ENCODE data around the gene PROCA1. TPM values are rescaled to one million over a fixed set of nuclear protein-coding genes. Genes with fewer than 3 reads are reported as not detected.
A peak's percentile ranks its signal among the peaks of the same experiment; 100 is the strongest.

PROCA1 gene
- total RNA-seq, 1 donor from 2014 or later, result 3.0 TPM

- Mint-ChIP-seq H3K27me3 (ENCODE audit: unreplicated experiment) (no peaks in the 10 kb centered on the region), H3K4me1 (ENCODE audit: unreplicated experiment) (peaks cover 24% of the 10 kb centered on the region), H3K27ac (ENCODE audit: unreplicated experiment) (peak overlapping the region; percentile 63), H3K36me3 (ENCODE audit: unreplicated experiment) (peaks cover 11% of the 10 kb centered on the region), H3K4me3 (ENCODE audit: unreplicated experiment) (no peak overlapping the region), H3K9me3 (ENCODE audit: unreplicated experiment) (no peaks in the 10 kb centered on the region)
- TF ChIP-seq, protein P1, sequence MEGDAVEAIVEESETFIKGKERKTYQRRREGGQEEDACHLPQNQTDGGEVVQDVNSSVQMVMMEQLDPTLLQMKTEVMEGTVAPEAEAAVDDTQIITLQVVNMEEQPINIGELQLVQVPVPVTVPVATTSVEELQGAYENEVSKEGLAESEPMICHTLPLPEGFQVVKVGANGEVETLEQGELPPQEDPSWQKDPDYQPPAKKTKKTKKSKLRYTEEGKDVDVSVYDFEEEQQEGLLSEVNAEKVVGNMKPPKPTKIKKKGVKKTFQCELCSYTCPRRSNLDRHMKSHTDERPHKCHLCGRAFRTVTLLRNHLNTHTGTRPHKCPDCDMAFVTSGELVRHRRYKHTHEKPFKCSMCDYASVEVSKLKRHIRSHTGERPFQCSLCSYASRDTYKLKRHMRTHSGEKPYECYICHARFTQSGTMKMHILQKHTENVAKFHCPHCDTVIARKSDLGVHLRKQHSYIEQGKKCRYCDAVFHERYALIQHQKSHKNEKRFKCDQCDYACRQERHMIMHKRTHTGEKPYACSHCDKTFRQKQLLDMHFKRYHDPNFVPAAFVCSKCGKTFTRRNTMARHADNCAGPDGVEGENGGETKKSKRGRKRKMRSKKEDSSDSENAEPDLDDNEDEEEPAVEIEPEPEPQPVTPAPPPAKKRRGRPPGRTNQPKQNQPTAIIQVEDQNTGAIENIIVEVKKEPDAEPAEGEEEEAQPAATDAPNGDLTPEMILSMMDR (IDR thresholded peaks at IDR 0.05), result no peak
- no peak for DNase-seq (ENCODE audit: extremely low spot score, unreplicated experiment)
Measured at GRCh38 chr17:28749516-28750177, 38.0 kb upstream of the PROCA1 start.

- H3K4me1 Mint-ChIP-seq (ENCODE audit: unreplicated experiment), result peaks cover 24% of the 10 kb centered on the region
- H3K9me3 Mint-ChIP-seq (ENCODE audit: unreplicated experiment), result no peaks in the 10 kb centered on the region
- no peak overlapping the region for H3K4me3 Mint-ChIP-seq (ENCODE audit: unreplicated experiment)
Measured at GRCh38 chr17:28748852-28749515, 37.3 kb upstream of the PROCA1 start.

DNA sequence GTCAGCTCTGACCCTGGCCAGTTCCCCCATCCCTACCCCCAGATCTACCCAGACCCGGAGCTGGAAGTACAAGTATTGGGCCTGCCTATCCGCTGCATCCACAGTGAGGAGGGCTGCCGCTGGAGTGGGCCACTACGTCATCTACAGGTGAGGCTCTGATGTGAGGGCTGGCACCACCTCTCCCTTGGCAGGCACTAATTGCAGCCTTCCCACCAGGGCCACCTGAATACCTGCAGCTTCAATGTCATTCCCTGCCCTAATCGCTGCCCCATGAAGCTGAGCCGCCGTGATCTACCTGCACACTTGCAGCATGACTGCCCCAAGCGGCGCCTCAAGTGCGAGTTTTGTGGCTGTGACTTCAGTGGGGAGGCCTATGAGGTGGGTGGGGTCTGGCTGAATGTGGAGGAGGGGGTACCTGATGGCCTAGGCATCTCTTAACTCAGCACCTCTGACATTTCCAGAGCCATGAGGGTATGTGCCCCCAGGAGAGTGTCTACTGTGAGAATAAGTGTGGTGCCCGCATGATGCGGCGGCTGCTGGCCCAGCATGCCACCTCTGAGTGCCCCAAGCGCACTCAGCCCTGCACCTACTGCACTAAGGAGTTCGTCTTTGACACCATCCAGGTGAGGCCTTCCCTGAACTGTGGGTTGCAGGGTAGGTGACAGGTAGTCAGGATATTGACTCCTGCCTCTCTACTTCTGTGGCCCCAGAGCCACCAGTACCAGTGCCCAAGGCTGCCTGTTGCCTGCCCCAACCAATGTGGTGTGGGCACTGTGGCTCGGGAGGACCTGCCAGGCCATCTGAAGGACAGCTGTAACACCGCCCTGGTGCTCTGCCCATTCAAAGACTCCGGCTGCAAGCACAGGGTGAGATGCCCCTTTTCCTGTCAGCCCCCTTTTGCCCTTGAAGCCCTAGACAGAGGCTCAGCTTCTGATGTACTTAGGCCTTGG is 36.4 kb upstream of the PROCA1 start:
- H3K36me3 Mint-ChIP-seq (ENCODE audit: unreplicated experiment), result peaks cover 11% of the 10 kb centered on the region
- peaks cover 26% of the 10 kb centered on the region for H3K4me1 Mint-ChIP-seq (ENCODE audit: unreplicated experiment)
- no peak overlapping the region for H3K27ac Mint-ChIP-seq (ENCODE audit: unreplicated experiment)
- no peaks in the 10 kb centered on the region for H3K27me3 Mint-ChIP-seq (ENCODE audit: unreplicated experiment)
- no peak for DNase-seq (ENCODE audit: extremely low spot score, unreplicated experiment)
- H3K4me3 Mint-ChIP-seq (ENCODE audit: unreplicated experiment), result no peak overlapping the region
- TF ChIP-seq, protein P1 (IDR thresholded peaks at IDR 0.05), result no peak
- no peaks in the 10 kb centered on the region for H3K9me3 Mint-ChIP-seq (ENCODE audit: unreplicated experiment)

More at GRCh38 chr17:28748852-28749515, 37.3 kb upstream of the PROCA1 start:
- Mint-ChIP-seq H3K36me3 (ENCODE audit: unreplicated experiment) (peaks cover 11% of the 10 kb centered on the region), H3K27ac (ENCODE audit: unreplicated experiment) (peak overlapping the region; percentile 41), H3K27me3 (ENCODE audit: unreplicated experiment) (no peaks in the 10 kb centered on the region)
- TF ChIP-seq, protein P1 (IDR thresholded peaks at IDR 0.05), result no peak
- DNase-seq (ENCODE audit: extremely low spot score, unreplicated experiment), result no peak

DNA sequence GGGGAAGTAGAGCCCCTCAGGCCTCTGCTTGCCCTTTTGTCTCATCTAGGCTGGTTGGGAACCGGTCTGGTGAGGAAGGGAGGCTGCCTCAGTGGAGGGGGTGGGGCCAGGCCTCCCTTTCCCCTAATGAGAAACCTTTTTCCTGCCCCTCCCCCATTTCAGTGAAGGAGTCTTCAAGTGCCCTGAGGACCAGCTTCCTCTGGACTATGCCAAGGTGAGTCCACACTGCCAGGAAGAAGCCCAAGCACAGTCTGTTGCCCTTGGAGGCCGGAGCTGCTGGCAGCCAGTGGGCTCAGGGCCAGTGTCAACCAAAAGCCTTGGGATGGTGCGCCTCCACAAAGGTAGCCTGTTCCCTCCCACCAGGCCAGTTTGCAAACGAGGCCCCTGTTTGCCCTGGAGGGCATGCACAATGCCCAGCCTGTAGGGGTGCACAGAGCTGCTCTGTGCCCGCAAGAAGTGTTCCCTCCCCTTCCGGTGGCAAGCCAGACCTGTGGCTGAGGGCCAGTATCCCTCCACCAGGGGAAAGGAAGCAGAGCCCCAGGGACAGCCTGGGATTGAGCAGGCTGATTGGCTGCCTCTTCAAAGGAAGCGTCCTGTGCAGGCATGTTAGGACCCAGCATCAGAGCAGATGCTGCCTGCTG is 35.5 kb upstream of the PROCA1 start:
- H3K4me1 Mint-ChIP-seq (ENCODE audit: unreplicated experiment), result peaks cover 34% of the 10 kb centered on the region
- no peak for DNase-seq (ENCODE audit: extremely low spot score, unreplicated experiment)
- H3K27ac Mint-ChIP-seq (ENCODE audit: unreplicated experiment), result no peak overlapping the region
- no peak overlapping the region for H3K4me3 Mint-ChIP-seq (ENCODE audit: unreplicated experiment)
- no peaks in the 10 kb centered on the region for H3K27me3 Mint-ChIP-seq (ENCODE audit: unreplicated experiment)
- peaks cover 9% of the 10 kb centered on the region for H3K36me3 Mint-ChIP-seq (ENCODE audit: unreplicated experiment)
- no peaks in the 10 kb centered on the region for H3K9me3 Mint-ChIP-seq (ENCODE audit: unreplicated experiment)
- TF ChIP-seq, protein P1 (IDR thresholded peaks at IDR 0.05), result no peak
